ENCODE results near the gene INHBB. TPM values are rescaled to one million over a fixed set of nuclear protein-coding genes. Genes with fewer than 3 reads are reported as not detected.

INHBB gene
- total RNA-seq, 1 experiment from 2014 or later = 223 TPM

- intact Hi-C loops (cut with micrococcal nuclease) = no loop called here
- CTCF ChIA-PET = no interaction called here
- no peak for TF ChIP-seq EZH2phosphoT487 (IDR thresholded peaks at IDR 0.05; ENCODE audit: borderline replicate concordance, low read length)
- no peak for TF ChIP-seq EZH2 (IDR thresholded peaks at IDR 0.05; ENCODE audit: low read length, unreplicated experiment)
- TF ChIP-seq CTCF (conservative IDR thresholded peaks at IDR 0.05; ENCODE audit: low read depth, low read length) = no peak
- Histone ChIP-seq H3K79me2 (ENCODE audit: low read length) (no peaks in the 10 kb centered on the region), H3K4me1 (ENCODE audit: insufficient read depth, low read length) (no peaks in the 10 kb centered on the region), H3K27me3 (ENCODE audit: low read length) (no peaks in the 10 kb centered on the region), H3F3A (ENCODE audit: low read length, unreplicated experiment) (no peaks in the 10 kb centered on the region), H3K9me2 (replicated peaks; ENCODE audit: low read length) (no peaks in the 10 kb centered on the region), H2AFZ (ENCODE audit: low read length) (no peak overlapping the region), H3K27ac (ENCODE audit: low read length) (no peak overlapping the region), H4K20me1 (ENCODE audit: low read length) (no peaks in the 10 kb centered on the region), H3K36me3 (ENCODE audit: low read depth, low read length) (peaks cover 3% of the 10 kb centered on the region; the same call in 1 of the 2 replicates), H3K9ac (ENCODE audit: low read length) (no peak overlapping the region), H3K4me2 (ENCODE audit: low read length) (no peak overlapping the region), H3K4me3 (ENCODE audit: low read length) (no peak overlapping the region), H3K9me3 (ENCODE audit: low read length) (no peaks in the 10 kb centered on the region)
- ATAC-seq (no peak), DNase-seq (no peak)
- no TSS peak for BruUV-seq (replicated peaks)
- POLR2A ChIA-PET (ENCODE audit: unreplicated experiment) = no interaction called here
Measured at GRCh38 chr2:120303177-120303576, 42.8 kb upstream of the INHBB start.

GRCh38 chr2:120305296-120305695, 40.6 kb upstream of the INHBB start:
- no peak overlapping the region for H3K9ac ChIP-seq (ENCODE audit: low read length)
- BruUV-seq (replicated peaks) = no TSS peak
- H2AFZ ChIP-seq (ENCODE audit: low read length) = no peak overlapping the region
- DNase-seq = peak; percentile 28
- no peaks in the 10 kb centered on the region for H4K20me1 ChIP-seq (ENCODE audit: low read length)
- POLR2A ChIA-PET (ENCODE audit: unreplicated experiment) = no interaction called here
- no peaks in the 10 kb centered on the region for H3K4me1 ChIP-seq (ENCODE audit: insufficient read depth, low read length)
- no peaks in the 10 kb centered on the region for H3K27me3 ChIP-seq (ENCODE audit: low read length)
- intact Hi-C loops (cut with micrococcal nuclease) = no loop called here
- CTCF ChIA-PET = no interaction called here
- ATAC-seq = peak; percentile 71
- H3K4me2 ChIP-seq (ENCODE audit: low read length) = no peak overlapping the region
- no peaks in the 10 kb centered on the region for H3K9me2 ChIP-seq (replicated peaks; ENCODE audit: low read length)
- no peaks in the 10 kb centered on the region for H3F3A ChIP-seq (ENCODE audit: low read length, unreplicated experiment)
- no peak overlapping the region for H3K4me3 ChIP-seq (ENCODE audit: low read length)
- H3K9me3 ChIP-seq (ENCODE audit: low read length) = no peaks in the 10 kb centered on the region
- no peaks in the 10 kb centered on the region for H3K79me2 ChIP-seq (ENCODE audit: low read length)
- no peak for TF ChIP-seq EZH2phosphoT487 (IDR thresholded peaks at IDR 0.05; ENCODE audit: borderline replicate concordance, low read length)
- TF ChIP-seq CTCF (conservative IDR thresholded peaks at IDR 0.05; ENCODE audit: low read depth, low read length) = peak; percentile 61
- H3K27ac ChIP-seq (ENCODE audit: low read length) = no peak overlapping the region
- no peaks in the 10 kb centered on the region; the same call in 1 of the 2 replicates for H3K36me3 ChIP-seq (ENCODE audit: low read depth, low read length)

GRCh38 chr2:120305937-120306490, 39.9 kb upstream of the INHBB start:
- Histone ChIP-seq H3K4me3 (ENCODE audit: low read length) (no peak overlapping the region), H4K20me1 (ENCODE audit: low read length) (no peaks in the 10 kb centered on the region), H3F3A (ENCODE audit: low read length, unreplicated experiment) (no peaks in the 10 kb centered on the region), H3K9me3 (ENCODE audit: low read length) (no peaks in the 10 kb centered on the region), H3K4me1 (ENCODE audit: insufficient read depth, low read length) (no peaks in the 10 kb centered on the region), H3K27ac (ENCODE audit: low read length) (no peak overlapping the region), H3K36me3 (ENCODE audit: low read depth, low read length) (no peaks in the 10 kb centered on the region; the same call in 1 of the 2 replicates), H2AFZ (ENCODE audit: low read length) (no peak overlapping the region), H3K27me3 (ENCODE audit: low read length) (no peaks in the 10 kb centered on the region), H3K9me2 (replicated peaks; ENCODE audit: low read length) (no peaks in the 10 kb centered on the region), H3K9ac (ENCODE audit: low read length) (no peak overlapping the region), H3K4me2 (ENCODE audit: low read length) (no peak overlapping the region), H3K79me2 (ENCODE audit: low read length) (no peaks in the 10 kb centered on the region)
- no peak for TF ChIP-seq CTCF (conservative IDR thresholded peaks at IDR 0.05; ENCODE audit: low read depth, low read length)
- TF ChIP-seq EZH2phosphoT487 (IDR thresholded peaks at IDR 0.05; ENCODE audit: borderline replicate concordance, low read length) = no peak
- no peak for TF ChIP-seq EZH2 (IDR thresholded peaks at IDR 0.05; ENCODE audit: low read length, unreplicated experiment)
- POLR2A ChIA-PET (ENCODE audit: unreplicated experiment) = no interaction called here
- ATAC-seq (no peak), DNase-seq (no peak)
- no TSS peak for BruUV-seq (replicated peaks)
- intact Hi-C loops (cut with micrococcal nuclease) = no loop called here
- CTCF ChIA-PET = no interaction called here
